ENCODE results near the gene LGI2.

The LGI2 gene

DNA sequence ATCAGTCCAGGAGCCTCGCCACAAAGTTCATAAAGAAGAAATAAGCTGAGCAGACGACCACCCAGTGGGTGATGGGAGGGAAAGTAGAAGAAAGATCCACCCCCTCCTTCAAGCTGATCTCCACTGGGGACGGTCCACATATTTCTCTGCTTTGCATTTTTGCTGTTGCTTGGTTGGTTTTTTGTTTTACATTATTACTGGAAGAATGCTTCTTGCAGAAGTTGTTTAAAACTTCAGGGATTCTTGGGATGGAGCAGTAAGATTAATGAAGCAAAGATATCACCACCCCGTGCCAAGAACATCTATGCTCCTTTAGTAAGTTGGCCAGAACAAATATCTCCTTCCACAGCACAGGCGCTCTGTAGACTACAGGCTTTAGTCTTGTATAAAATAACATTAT is 30.1 kb downstream of the LGI2 start:
- no peak overlapping the region for H3K23ac ChIP-seq (ENCODE audit: low read length)
- WGBS (ENCODE audit: extremely low coverage, insufficient coverage, insufficient read length): no CpG with 5 or more reads among the region's 5 CpGs
- H4K12ac ChIP-seq (ENCODE audit: low read depth, low read length): no peak overlapping the region
- H3K79me1 ChIP-seq (ENCODE audit: low read length): no peaks in the 10 kb centered on the region
- H2BK120ac ChIP-seq (ENCODE audit: insufficient read depth, low read length, poor library complexity): peak overlapping the region; percentile 87
- H3K79me2 ChIP-seq (ENCODE audit: control insufficient read depth, insufficient read depth, low read length, poor library complexity): no peaks in the 10 kb centered on the region
- H2AFZ ChIP-seq (ENCODE audit: insufficient read depth, low read length, poor library complexity): no peak overlapping the region
- H4K8ac ChIP-seq (ENCODE audit: low read depth, low read length): no peak overlapping the region
- H3K36me3 ChIP-seq (ENCODE audit: control insufficient read depth in 1 of 2, insufficient read depth in 2 of 2, low read length in 2 of 2): no peaks in the 10 kb centered on the region
- H2BK12ac ChIP-seq (ENCODE audit: low read length): peak overlapping the region; percentile 90
- H2AK5ac ChIP-seq (ENCODE audit: low read length): peak overlapping the region; percentile 77
- no peak for DNase-seq
- no peak overlapping the region for H3K4me3 ChIP-seq (ENCODE audit: low read depth, low read length)
- no peak overlapping the region for H3K9ac ChIP-seq (ENCODE audit: low read length)
- no peak overlapping the region for H3K4ac ChIP-seq (ENCODE audit: low read depth, low read length)
- no peaks in the 10 kb centered on the region for H3K9me3 ChIP-seq (ENCODE audit: insufficient read depth, low read depth, low read length)
- H3K14ac ChIP-seq (ENCODE audit: low read length): no peak overlapping the region
- no peak overlapping the region for H3K4me2 ChIP-seq (ENCODE audit: low read length)
- no peak overlapping the region for H3K27ac ChIP-seq (ENCODE audit: low read depth, low read length)
- peak overlapping the region; percentile 34 for H2BK5ac ChIP-seq (ENCODE audit: low read depth, low read length, poor library complexity)
- H3K4me1 ChIP-seq (ENCODE audit: control insufficient read depth in 1 of 2, insufficient read depth in 2 of 2, low read length in 2 of 2): peaks cover 2 to 5% of the 10 kb centered on the region in 2 experiments
- no peaks in the 10 kb centered on the region for H3K27me3 ChIP-seq (ENCODE audit: insufficient read depth, low read length)
- H4K91ac ChIP-seq (ENCODE audit: low read depth, low read length): no peak overlapping the region
- H3K18ac ChIP-seq (ENCODE audit: low read length): no peak overlapping the region

DNA sequence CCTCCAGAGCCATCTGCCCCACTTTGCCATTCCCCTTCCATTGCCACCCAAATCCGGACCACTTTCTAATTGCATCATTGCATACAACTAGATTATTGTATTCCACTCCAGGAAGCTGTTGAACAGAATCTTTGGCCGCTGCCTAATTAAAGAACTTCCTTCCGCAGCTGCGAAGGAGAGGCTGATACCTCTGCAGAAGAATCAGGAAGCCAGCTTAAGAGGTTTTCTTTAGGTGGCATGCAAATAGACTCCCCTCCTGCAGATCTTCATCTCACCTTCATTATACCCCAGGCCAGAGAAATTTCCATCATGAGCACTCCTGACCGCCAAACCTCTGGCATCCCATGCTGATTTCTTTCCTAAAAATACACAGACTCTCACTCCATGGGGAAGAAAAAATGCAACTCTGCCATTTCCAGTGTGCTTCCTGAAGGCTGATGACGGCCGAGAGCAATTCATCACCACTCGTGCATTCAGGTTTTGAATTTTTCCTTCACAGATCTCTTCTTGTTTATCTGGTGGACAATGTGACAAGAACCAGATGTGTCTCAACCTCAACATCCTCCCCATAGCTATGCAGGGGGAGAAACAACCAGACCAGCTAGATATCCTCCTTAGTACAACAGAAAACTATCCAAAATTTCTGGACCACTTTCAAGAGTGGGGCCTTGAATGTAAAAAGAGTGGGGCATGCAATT is 31.2 kb downstream of the LGI2 start:
- no CpG with 5 or more reads among the region's 8 CpGs for WGBS (ENCODE audit: extremely low coverage, insufficient coverage, insufficient read length)

DNA sequence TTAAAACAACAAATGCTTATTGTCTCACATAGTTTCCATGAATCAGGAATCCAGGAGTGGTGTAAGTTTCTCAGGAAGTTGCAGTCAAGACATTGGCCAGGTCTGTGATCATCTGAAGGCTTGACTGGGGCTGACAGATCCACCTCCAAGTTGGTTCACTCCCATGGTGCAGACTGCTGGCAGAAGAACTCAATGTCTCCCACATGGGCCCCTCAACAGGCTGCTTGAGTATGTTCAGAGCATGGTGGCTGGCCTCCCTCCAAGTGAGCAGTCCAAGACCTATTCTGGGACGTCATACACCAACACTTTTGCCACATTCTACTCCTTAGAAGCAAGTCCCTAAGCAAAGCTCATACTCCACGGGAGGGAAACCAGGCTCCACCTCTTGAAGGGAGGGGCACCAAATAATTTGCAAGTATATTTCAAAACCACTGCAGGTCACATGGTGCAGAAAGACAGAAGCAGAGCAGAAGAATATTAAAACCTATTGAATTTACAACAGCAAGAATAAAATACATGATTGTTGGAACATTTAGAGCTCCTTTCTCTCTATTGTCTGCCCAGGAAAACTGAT is 35.3 kb downstream of the LGI2 start:
- no peak overlapping the region for H2BK120ac ChIP-seq (ENCODE audit: insufficient read depth, low read length, poor library complexity)
- H3K4me2 ChIP-seq (ENCODE audit: low read length): no peak overlapping the region
- peaks cover 2 to 8% of the 10 kb centered on the region in 2 experiments for H3K4me1 ChIP-seq (ENCODE audit: control insufficient read depth in 1 of 2, insufficient read depth in 2 of 2, low read length in 2 of 2)
- no peaks in the 10 kb centered on the region for H3K9me3 ChIP-seq (ENCODE audit: insufficient read depth, low read depth, low read length)
- no peak overlapping the region for H3K4ac ChIP-seq (ENCODE audit: low read depth, low read length)
- no peak overlapping the region for H2AFZ ChIP-seq (ENCODE audit: insufficient read depth, low read length, poor library complexity)
- no peak overlapping the region for H3K14ac ChIP-seq (ENCODE audit: low read length)
- no peak overlapping the region for H3K27ac ChIP-seq (ENCODE audit: low read depth, low read length)
- no peak overlapping the region for H4K12ac ChIP-seq (ENCODE audit: low read depth, low read length)
- no peak overlapping the region for H2BK5ac ChIP-seq (ENCODE audit: low read depth, low read length, poor library complexity)
- H4K91ac ChIP-seq (ENCODE audit: low read depth, low read length): no peak overlapping the region
- H3K79me2 ChIP-seq (ENCODE audit: control insufficient read depth, insufficient read depth, low read length, poor library complexity): no peaks in the 10 kb centered on the region
- no peak overlapping the region for H2BK12ac ChIP-seq (ENCODE audit: low read length)
- DNase-seq: no peak
- no peak overlapping the region for H3K23ac ChIP-seq (ENCODE audit: low read length)
- H3K36me3 ChIP-seq (ENCODE audit: control insufficient read depth in 1 of 2, insufficient read depth in 2 of 2, low read length in 2 of 2): no peaks in the 10 kb centered on the region
- no peak overlapping the region for H4K8ac ChIP-seq (ENCODE audit: low read depth, low read length)
- no peak overlapping the region for H2AK5ac ChIP-seq (ENCODE audit: low read length)
- no peak overlapping the region for H3K18ac ChIP-seq (ENCODE audit: low read length)
- peaks cover 2% of the 10 kb centered on the region for H3K79me1 ChIP-seq (ENCODE audit: low read length)
- H3K27me3 ChIP-seq (ENCODE audit: insufficient read depth, low read length): no peaks in the 10 kb centered on the region
- no peak overlapping the region for H3K4me3 ChIP-seq (ENCODE audit: low read depth, low read length)
- no CpG with 5 or more reads among the region's 2 CpGs for WGBS (ENCODE audit: extremely low coverage, insufficient coverage, insufficient read length)
- H3K9ac ChIP-seq (ENCODE audit: low read length): no peak overlapping the region

More for the DNA sequence above, 31.2 kb downstream of the LGI2 start:
- Histone ChIP-seq H3K4me2 (ENCODE audit: low read length) (peak overlapping the region; percentile 13), H3K4me1 (ENCODE audit: control insufficient read depth in 1 of 2, insufficient read depth in 2 of 2, low read length in 2 of 2) (peaks cover 2 to 5% of the 10 kb centered on the region in 2 experiments), H3K4ac (ENCODE audit: low read depth, low read length) (no peak overlapping the region), H2AK5ac (ENCODE audit: low read length) (no peak overlapping the region), H3K23ac (ENCODE audit: low read length) (no peak overlapping the region), H3K27ac (ENCODE audit: low read depth, low read length) (peak overlapping the region; percentile 78), H2BK12ac (ENCODE audit: low read length) (no peak overlapping the region), H3K14ac (ENCODE audit: low read length) (no peak overlapping the region), H4K8ac (ENCODE audit: low read depth, low read length) (peak overlapping the region; percentile 41), H2BK5ac (ENCODE audit: low read depth, low read length, poor library complexity) (no peak overlapping the region), H3K36me3 (ENCODE audit: control insufficient read depth in 1 of 2, insufficient read depth in 2 of 2, low read length in 2 of 2) (no peaks in the 10 kb centered on the region), H4K91ac (ENCODE audit: low read depth, low read length) (no peak overlapping the region), H3K27me3 (ENCODE audit: insufficient read depth, low read length) (no peaks in the 10 kb centered on the region), H4K12ac (ENCODE audit: low read depth, low read length) (no peak overlapping the region), H2AFZ (ENCODE audit: insufficient read depth, low read length, poor library complexity) (no peak overlapping the region), H3K9me3 (ENCODE audit: insufficient read depth, low read depth, low read length) (no peaks in the 10 kb centered on the region), H3K9ac (ENCODE audit: low read length) (no peak overlapping the region), H3K4me3 (ENCODE audit: low read depth, low read length) (no peak overlapping the region), H3K79me2 (ENCODE audit: control insufficient read depth, insufficient read depth, low read length, poor library complexity) (no peaks in the 10 kb centered on the region), H2BK120ac (ENCODE audit: insufficient read depth, low read length, poor library complexity) (no peak overlapping the region), H3K79me1 (ENCODE audit: low read length) (no peaks in the 10 kb centered on the region), H3K18ac (ENCODE audit: low read length) (no peak overlapping the region)
- no peak for DNase-seq

DNA sequence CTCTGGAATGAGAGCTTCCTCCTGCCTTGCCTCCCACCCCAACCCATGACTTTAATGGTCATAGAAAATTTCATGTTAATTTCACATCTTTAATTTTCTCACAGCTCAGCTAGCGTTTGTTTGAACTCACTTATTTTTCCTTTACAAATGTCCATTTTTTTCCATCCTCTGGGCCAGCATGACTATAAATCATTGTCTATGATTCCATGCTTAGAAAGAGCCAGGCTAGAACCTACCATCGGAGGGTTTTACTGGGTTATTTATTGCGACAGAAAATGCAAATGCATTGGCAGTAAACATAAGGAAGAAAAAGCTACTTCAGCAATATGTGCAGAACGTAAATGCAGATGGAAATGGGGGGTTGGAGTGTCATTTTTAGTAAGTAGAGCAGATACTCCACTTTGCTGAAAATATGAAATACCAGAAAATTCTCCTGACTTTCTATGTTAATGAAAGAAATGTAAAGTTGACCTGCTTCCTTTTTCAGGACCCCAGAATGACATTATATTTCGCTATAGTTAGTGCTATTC is 37.1 kb downstream of the LGI2 start:
- no peak overlapping the region for H4K91ac ChIP-seq (ENCODE audit: low read depth, low read length)
- no CpG with 5 or more reads among the region's 5 CpGs for WGBS (ENCODE audit: extremely low coverage, insufficient coverage, insufficient read length)
- no peaks in the 10 kb centered on the region for H3K79me2 ChIP-seq (ENCODE audit: control insufficient read depth, insufficient read depth, low read length, poor library complexity)

More for the DNA sequence above, 37.1 kb downstream of the LGI2 start:
- Histone ChIP-seq H3K9ac (ENCODE audit: low read length) (no peak overlapping the region), H3K4me1 (ENCODE audit: control insufficient read depth in 1 of 2, insufficient read depth in 2 of 2, low read length in 2 of 2) (peaks cover 0 to 7% of the 10 kb centered on the region in 2 experiments), H3K14ac (ENCODE audit: low read length) (no peak overlapping the region), H3K27ac (ENCODE audit: low read depth, low read length) (no peak overlapping the region), H3K4me3 (ENCODE audit: low read depth, low read length) (no peak overlapping the region), H3K79me1 (ENCODE audit: low read length) (peaks cover 2% of the 10 kb centered on the region), H2BK5ac (ENCODE audit: low read depth, low read length, poor library complexity) (no peak overlapping the region), H2AFZ (ENCODE audit: insufficient read depth, low read length, poor library complexity) (no peak overlapping the region), H3K4ac (ENCODE audit: low read depth, low read length) (no peak overlapping the region), H4K12ac (ENCODE audit: low read depth, low read length) (no peak overlapping the region), H3K23ac (ENCODE audit: low read length) (no peak overlapping the region), H3K27me3 (ENCODE audit: insufficient read depth, low read length) (no peaks in the 10 kb centered on the region), H3K9me3 (ENCODE audit: insufficient read depth, low read depth, low read length) (no peaks in the 10 kb centered on the region), H3K4me2 (ENCODE audit: low read length) (no peak overlapping the region), H2BK120ac (ENCODE audit: insufficient read depth, low read length, poor library complexity) (no peak overlapping the region), H4K8ac (ENCODE audit: low read depth, low read length) (no peak overlapping the region), H2BK12ac (ENCODE audit: low read length) (no peak overlapping the region), H2AK5ac (ENCODE audit: low read length) (no peak overlapping the region), H3K18ac (ENCODE audit: low read length) (no peak overlapping the region), H3K36me3 (ENCODE audit: control insufficient read depth in 1 of 2, insufficient read depth in 2 of 2, low read length in 2 of 2) (no peaks in the 10 kb centered on the region)
- DNase-seq: no peak
